Parathyroid adenoma (tissue), 2 donors: ENCODE data around the gene POLR1B.

Experiments used
- H2AFZ ChIP-seq: fragments of 300-600 bp; sonication (generic); one replicate; pipeline ENCODE4 v1.7.0; 2017; ENCODE audit warnings: antibody characterized with exemption, mild to moderate bottlenecking
- H3K27ac ChIP-seq: fragments of 300-600 bp; sonication (generic); one replicate; pipeline ENCODE4 v1.7.0; 2017
- H3K27me3 ChIP-seq: fragments of 300-600 bp; sonication (generic); one replicate; pipeline ENCODE4 v1.7.0; 2017; ENCODE audit warnings: low read length; ENCODE audit not compliant: control insufficient read depth, insufficient read depth
- H3K36me3 ChIP-seq: fragments of 300-600 bp; sonication (generic); one replicate; pipeline ENCODE4 v1.7.0; 2017; ENCODE audit warnings: low read length; ENCODE audit not compliant: control insufficient read depth, insufficient read depth
- H3K4me1 ChIP-seq: fragments of 300-600 bp; sonication (generic); one replicate; pipeline ENCODE4 v1.7.0; 2017; ENCODE audit warnings: control low read depth
- H3K4me2 ChIP-seq: fragments of 300-600 bp; sonication (generic); one replicate; pipeline ENCODE4 v1.7.0; 2017; ENCODE audit warnings: low read length
- H3K4me3 ChIP-seq: fragments of 300-600 bp; sonication (generic); one replicate; pipeline ENCODE4 v1.7.0; 2017; ENCODE audit warnings: low read depth, low read length
- H3K79me2 ChIP-seq: fragments of 300-600 bp; sonication (generic); one replicate; pipeline ENCODE4 v1.7.0; 2017; ENCODE audit warnings: control low read depth
- H3K9ac ChIP-seq: fragments of 300-600 bp; sonication (generic); one replicate; pipeline ENCODE4 v1.7.0; 2017; ENCODE audit warnings: mild to moderate bottlenecking
- H3K9me3 ChIP-seq: fragments of 300-600 bp; sonication (generic); one replicate; pipeline ENCODE4 v1.7.0; 2017; ENCODE audit warnings: low read length; ENCODE audit not compliant: control insufficient read depth
- TF ChIP-seq, protein P1 (sequence below): fragments of 300-600 bp; sonication (generic); IDR thresholded peaks from one replicate; pipeline ENCODE4 v1.7.0; 2017; ENCODE audit warnings: antibody characterized with exemption, mild to moderate bottlenecking
- donor health status: primary hyperparathyroidism.

Gene POLR1B

DNA sequence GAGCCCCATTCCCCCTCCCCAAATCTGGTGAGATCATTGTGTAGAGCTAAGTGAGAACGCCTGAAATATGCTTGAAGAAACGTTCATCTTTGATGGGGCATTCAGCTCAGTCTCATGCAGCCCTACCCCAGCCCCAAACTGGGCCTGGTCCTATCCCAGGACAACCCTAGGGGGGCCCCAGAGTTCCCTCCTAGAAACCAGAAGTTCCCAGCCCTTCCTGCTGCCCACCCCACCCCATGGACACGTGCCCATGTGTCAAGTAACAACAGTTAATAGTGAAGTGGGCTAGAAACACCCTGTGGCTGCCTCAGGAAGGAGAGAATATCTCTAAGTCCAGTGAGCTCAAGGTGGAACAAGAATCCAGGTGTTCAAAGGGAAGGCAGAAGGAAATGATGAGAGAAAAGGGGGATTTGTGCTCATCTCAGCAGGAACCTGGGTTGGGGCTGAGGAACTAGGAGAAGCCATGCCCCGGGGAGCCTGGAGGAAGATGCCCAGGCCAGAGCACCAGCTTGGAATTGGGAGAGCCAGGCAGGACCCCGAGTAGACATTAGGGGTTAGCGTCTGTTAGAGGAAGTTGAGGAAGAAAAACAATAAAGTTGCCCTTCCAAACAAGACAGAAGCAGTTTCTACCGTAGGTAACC lies 83.3 kb downstream of the POLR1B start:
- Histone ChIP-seq H3K79me2 (no peaks in the 10 kb centered on the region), H3K9ac (no peak overlapping the region), H3K36me3 (no peaks in the 10 kb centered on the region), H3K4me3 (no peak overlapping the region), H3K4me1 (no peaks in the 10 kb centered on the region), H3K27ac (no peak overlapping the region), H3K9me3 (no peaks in the 10 kb centered on the region), H2AFZ (no peak overlapping the region), H3K4me2 (no peak overlapping the region), H3K27me3 (no peaks in the 10 kb centered on the region)
- TF ChIP-seq, protein P1, sequence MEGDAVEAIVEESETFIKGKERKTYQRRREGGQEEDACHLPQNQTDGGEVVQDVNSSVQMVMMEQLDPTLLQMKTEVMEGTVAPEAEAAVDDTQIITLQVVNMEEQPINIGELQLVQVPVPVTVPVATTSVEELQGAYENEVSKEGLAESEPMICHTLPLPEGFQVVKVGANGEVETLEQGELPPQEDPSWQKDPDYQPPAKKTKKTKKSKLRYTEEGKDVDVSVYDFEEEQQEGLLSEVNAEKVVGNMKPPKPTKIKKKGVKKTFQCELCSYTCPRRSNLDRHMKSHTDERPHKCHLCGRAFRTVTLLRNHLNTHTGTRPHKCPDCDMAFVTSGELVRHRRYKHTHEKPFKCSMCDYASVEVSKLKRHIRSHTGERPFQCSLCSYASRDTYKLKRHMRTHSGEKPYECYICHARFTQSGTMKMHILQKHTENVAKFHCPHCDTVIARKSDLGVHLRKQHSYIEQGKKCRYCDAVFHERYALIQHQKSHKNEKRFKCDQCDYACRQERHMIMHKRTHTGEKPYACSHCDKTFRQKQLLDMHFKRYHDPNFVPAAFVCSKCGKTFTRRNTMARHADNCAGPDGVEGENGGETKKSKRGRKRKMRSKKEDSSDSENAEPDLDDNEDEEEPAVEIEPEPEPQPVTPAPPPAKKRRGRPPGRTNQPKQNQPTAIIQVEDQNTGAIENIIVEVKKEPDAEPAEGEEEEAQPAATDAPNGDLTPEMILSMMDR: no peak

DNA sequence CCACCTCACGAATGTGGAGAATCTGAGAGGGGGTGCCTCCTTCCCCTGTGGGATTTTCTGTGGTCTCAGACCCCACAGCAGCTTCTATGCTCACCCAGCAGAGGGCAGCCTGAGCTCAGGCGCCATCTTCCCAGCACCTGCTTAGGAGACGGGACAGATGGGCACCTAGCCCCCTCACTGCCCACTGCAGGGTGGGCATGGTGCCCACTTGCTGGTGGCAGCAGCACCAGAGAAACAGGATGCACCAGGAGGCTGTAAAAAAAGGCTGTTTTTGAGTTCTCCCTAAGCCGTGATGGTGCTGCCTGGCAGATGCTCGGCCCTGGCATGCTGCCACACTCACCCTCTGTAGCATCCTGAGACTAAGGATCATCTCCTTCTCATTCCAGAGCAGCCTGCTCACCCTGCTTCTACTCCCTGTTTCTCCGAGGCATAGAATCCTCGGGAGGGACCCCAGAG lies 84.4 kb downstream of the POLR1B start:
- Histone ChIP-seq H3K27me3 (no peaks in the 10 kb centered on the region), H3K27ac (peak overlapping the region; percentile 25), H3K36me3 (no peaks in the 10 kb centered on the region), H3K79me2 (no peaks in the 10 kb centered on the region), H3K4me2 (peak overlapping the region; percentile 24), H3K4me1 (no peaks in the 10 kb centered on the region), H3K9ac (no peak overlapping the region), H3K9me3 (no peaks in the 10 kb centered on the region), H3K4me3 (no peak overlapping the region), H2AFZ (peak overlapping the region; percentile 74)
- TF ChIP-seq, protein P1: peak; percentile 89
